Measurements from ENCODE around the gene NANOS2. TPM values are rescaled to one million over a fixed set of nuclear protein-coding genes. Genes with fewer than 3 reads are reported as not detected.

NANOS2 gene
- total and polyA plus RNA-seq, 2 of the 4 experiments (the other 2 are of a cell fraction): not detected

- no peak overlapping the region for H2AK9ac ChIP-seq (replicated peaks; ENCODE audit: low read depth, low read length, poor library complexity)
- H3K9me3 ChIP-seq (ENCODE audit: control insufficient read depth, insufficient read depth, low read length): no peaks in the 10 kb centered on the region
- H3K27ac ChIP-seq (ENCODE audit: insufficient read depth, low read length): no peak overlapping the region
- no peak overlapping the region for H4K5ac ChIP-seq (ENCODE audit: low read depth, low read length)
- ATAC-seq (ENCODE audit: low read depth) (no peak), DNase-seq (no peak)
- H3K9ac ChIP-seq (ENCODE audit: low read depth, low read length): no peak overlapping the region
- CTCF ChIA-PET: no interaction called here
- H3K23ac ChIP-seq (ENCODE audit: low read depth, low read length): no peak overlapping the region
- no peak overlapping the region for H3K14ac ChIP-seq (replicated peaks; ENCODE audit: low read depth, low read length)
- 0 out of 2 replicates have a peak, but pooled peaks cover 2% of the 10 kb centered on the region for H3K4me1 ChIP-seq (ENCODE audit: control insufficient read depth, insufficient read depth, low read length)
- H3K18ac ChIP-seq (ENCODE audit: low read depth, low read length): no peak overlapping the region
- dilution Hi-C loops (cut with HindIII; ENCODE audit: low sequenced_read_pairs, unreplicated experiment): no loop called here
- no peak overlapping the region for H2BK120ac ChIP-seq (ENCODE audit: low read depth, low read length)
- H3K4me3 ChIP-seq (ENCODE audit: insufficient read depth, low read depth, low read length): no peak overlapping the region
- peaks cover 32% of the 10 kb centered on the region for H3K36me3 ChIP-seq (ENCODE audit: control insufficient read depth, insufficient read depth, low read length)
- H3K4ac ChIP-seq (ENCODE audit: low read depth, low read length): no peak overlapping the region
- 82% methylated on average over 3 of the region's 8 CpGs; no CpG with 5 or more reads in 1 of the 2 experiments for WGBS, 2 experiments (ENCODE audit: extremely low coverage in 2 of 2, insufficient read length in 1 of 2)
- peaks cover 4% of the 10 kb centered on the region; the same call in 1 of the 2 replicates for H3K9me1 ChIP-seq (ENCODE audit: insufficient read depth, low read length)
- no TSS peak for BruUV-seq (replicated peaks)
- H4K91ac ChIP-seq (ENCODE audit: insufficient read depth, low read depth, low read length): no peak overlapping the region
- no peak overlapping the region for H2AFZ ChIP-seq (replicated peaks; ENCODE audit: low read length, poor library complexity)
- H3K56ac ChIP-seq (ENCODE audit: extremely low read depth, insufficient read depth, low read length): no peak overlapping the region
- in situ Hi-C loops (cut with MboI; ENCODE audit: low sequenced_read_pairs): no loop called here
- no peak for TF ChIP-seq MXI1 (IDR thresholded peaks at IDR 0.05; ENCODE audit: borderline replicate concordance, low read depth, low read length)
- no peak for TF ChIP-seq CTCF (conservative IDR thresholded peaks at IDR 0.05; ENCODE audit: low read depth, low read length)
- no peak for TF ChIP-seq MAFK (IDR thresholded peaks at IDR 0.05; ENCODE audit: low read depth, low read length)
- no peak for TF ChIP-seq CEBPB (IDR thresholded peaks at IDR 0.05; ENCODE audit: low read depth, low read length)
- no peak for TF ChIP-seq MAZ (IDR thresholded peaks at IDR 0.05; ENCODE audit: borderline replicate concordance, low read depth, low read length)
- TF ChIP-seq RFX5 (IDR thresholded peaks at IDR 0.05; ENCODE audit: low read depth, low read length): no peak
- TF ChIP-seq BHLHE40 (IDR thresholded peaks at IDR 0.05; ENCODE audit: low read depth, low read length): no peak
- no peak for TF ChIP-seq RAD21 (IDR thresholded peaks at IDR 0.05; ENCODE audit: low read length)
- TF ChIP-seq NFE2L2 (IDR thresholded peaks at IDR 0.05; ENCODE audit: low read depth, low read length): no peak
- no peak for TF ChIP-seq USF2 (IDR thresholded peaks at IDR 0.05; ENCODE audit: low read depth, low read length)
- TF ChIP-seq FOS (IDR thresholded peaks at IDR 0.05; ENCODE audit: low read depth, low read length): no peak
- H3K79me1 ChIP-seq (ENCODE audit: low read depth in 1 of 2, low read length in 2 of 2): peaks cover 13 to 21% of the 10 kb centered on the region in 2 experiments
- H2BK20ac ChIP-seq (ENCODE audit: low read depth, low read length): no peak overlapping the region
- H4K20me1 ChIP-seq (ENCODE audit: insufficient read depth, low read length): 0 out of 2 replicates have a peak, but pooled peaks cover 9% of the 10 kb centered on the region
- POLR2A ChIA-PET (ENCODE audit: unreplicated experiment): no interaction called here
- H2AK5ac ChIP-seq (ENCODE audit: low read depth, low read length): no peak overlapping the region
- no peak overlapping the region for H3K4me2 ChIP-seq (ENCODE audit: low read depth, low read length)
- no peak overlapping the region for H4K8ac ChIP-seq (ENCODE audit: low read depth in 2 of 2, low read length in 2 of 2)
- no peaks in the 10 kb centered on the region for H3K27me3 ChIP-seq (ENCODE audit: control insufficient read depth, insufficient read depth, low read length)
- H2BK15ac ChIP-seq (ENCODE audit: low read depth, low read length): no peak overlapping the region
- H2BK5ac ChIP-seq (ENCODE audit: low read depth, low read length, poor library complexity, severe bottlenecking): no peak overlapping the region
- intact Hi-C loops (cut with micrococcal nuclease): no loop called here
These were observed 17.2 kb downstream of the NANOS2 start for GRCh38 chr19:45897261-45897812.
